GM20431 (cell line): ENCODE measurements around the gene ZMAT5.

Experiments used
- in situ Hi-C: fragments of 300-500 bp; cut with MseI, MboI; formaldehyde crosslinking; loops from one replicate; pipeline ENCODE4 v1.15.0; 2020; ENCODE audit warnings: low sequenced_read_pairs; ENCODE audit not compliant: unreplicated experiment

Gene ZMAT5

GRCh38 chr22:29766632-29767170, at the start of gene ZMAT5:
Gene ZMAT5, minus strand, starts transcription at chr22:29767007. Its CDS starts 18,463 bp downstream, at chr22:29748544.
- in situ Hi-C loops = no loop called here

- in situ Hi-C loops = no loop called here
Measured at GRCh38 chr22:29816539-29816938, 49.7 kb upstream of the ZMAT5 start.

GRCh38 chr22:29816128-29816527, 49.3 kb upstream of the ZMAT5 start:
- in situ Hi-C loops = no loop called here

- in situ Hi-C loops = no loop called here
Measured at GRCh38 chr22:29815580-29815979, 48.8 kb upstream of the ZMAT5 start.

GRCh38 chr22:29814003-29814402, 47.2 kb upstream of the ZMAT5 start:
- in situ Hi-C loops = no loop called here

GRCh38 chr22:29813563-29813962, 46.8 kb upstream of the ZMAT5 start:
- in situ Hi-C loops = no loop called here

GRCh38 chr22:29813126-29813525, 46.3 kb upstream of the ZMAT5 start:
- in situ Hi-C loops = no loop called here

- in situ Hi-C loops = no loop called here
Measured at GRCh38 chr22:29811377-29811776, 44.6 kb upstream of the ZMAT5 start.

- in situ Hi-C loops = no loop called here
Measured at GRCh38 chr22:29810216-29810615, 43.4 kb upstream of the ZMAT5 start.

- in situ Hi-C loops = no loop called here
Measured at GRCh38 chr22:29806196-29806595, 39.4 kb upstream of the ZMAT5 start.

- in situ Hi-C loops = no loop called here
Measured at GRCh38 chr22:29804985-29805384, 38.2 kb upstream of the ZMAT5 start.

GRCh38 chr22:29803190-29803589, 36.4 kb upstream of the ZMAT5 start:
- in situ Hi-C loops = no loop called here

- in situ Hi-C loops = no loop called here
Measured at GRCh38 chr22:29801796-29802195, 35.0 kb upstream of the ZMAT5 start.

GRCh38 chr22:29801153-29801552, 34.3 kb upstream of the ZMAT5 start:
- in situ Hi-C loops = no loop called here

GRCh38 chr22:29799217-29799680, 32.4 kb upstream of the ZMAT5 start:
- in situ Hi-C loops = no loop called here

GRCh38 chr22:29798801-29799200, 32.0 kb upstream of the ZMAT5 start:
- in situ Hi-C loops = no loop called here

- in situ Hi-C loops = no loop called here
Measured at GRCh38 chr22:29798318-29798717, 31.5 kb upstream of the ZMAT5 start.

- in situ Hi-C loops = no loop called here
Measured at GRCh38 chr22:29797351-29797750, 30.5 kb upstream of the ZMAT5 start.

GRCh38 chr22:29795663-29796062, 28.9 kb upstream of the ZMAT5 start:
- in situ Hi-C loops = no loop called here

- in situ Hi-C loops = no loop called here
Measured at GRCh38 chr22:29793396-29793795, 26.6 kb upstream of the ZMAT5 start.

- in situ Hi-C loops = no loop called here
Measured at GRCh38 chr22:29790061-29790460, 23.3 kb upstream of the ZMAT5 start.
